HL-60 (cell line): ENCODE results near the gene MAPK10.

Experiments used
- DNase-seq, 2 experiments: peaks; one replicate each; pipeline ENCODE4 v3.0.0-alpha.2; 2010 to 2020; ENCODE audit warnings: low read depth in 1 of 2, low spot score in 1 of 2
- H3K27ac ChIP-seq: fragments of 250-450 bp; sonication (Bioruptor Pico); replicated peaks from 2 replicates; pipeline ENCODE4 v1.5.1; 2020; ENCODE audit warnings: mild to moderate bottlenecking, moderate library complexity
- H3K27me3 ChIP-seq: fragments of 250-450 bp; sonication (Bioruptor Pico); 2 replicates; pipeline ENCODE4 v1.5.1; 2021; ENCODE audit warnings: mild to moderate bottlenecking, moderate library complexity; ENCODE audit not compliant: insufficient read depth, poor library complexity, severe bottlenecking
- H3K4me3 ChIP-seq: replicated peaks from 2 replicates; pipeline ENCODE4 v1.5.1; 2011; ENCODE audit warnings: mild to moderate bottlenecking, control low read depth, low read length; ENCODE audit not compliant: insufficient read depth
- CTCF ChIP-seq: IDR thresholded peaks from one replicate; pipeline ENCODE4 v1.5.1; 2011; ENCODE audit warnings: low read length, control low read depth, inconsistent platforms; ENCODE audit not compliant: insufficient read depth
- GABPA ChIP-seq: IDR thresholded peaks from 2 replicates; pipeline ENCODE4 v1.6.1; 2012; ENCODE audit warnings: low read depth
- POLR2AphosphoS5 ChIP-seq: IDR thresholded peaks from 2 replicates; pipeline ENCODE4 v1.6.1; 2012; ENCODE audit warnings: low read depth
- REST ChIP-seq: IDR thresholded peaks from 2 replicates; pipeline ENCODE4 v1.6.1; 2012; ENCODE audit warnings: low read depth; ENCODE audit not compliant: insufficient replicate concordance
- SPI1 ChIP-seq: IDR thresholded peaks from 2 replicates; pipeline ENCODE4 v1.6.1; 2012; ENCODE audit warnings: low read depth, mild to moderate bottlenecking, borderline replicate concordance

Gene MAPK10

GRCh38 chr4:86271057-86271456 is 88.8 kb downstream of the MAPK10 start:
- Histone ChIP-seq H3K4me3 (no peak overlapping the region), H3K27me3 (no peaks in the 10 kb centered on the region), H3K27ac (no peak overlapping the region)
- no peak for DNase-seq
- no peak for TF ChIP-seq SPI1
- no peak for TF ChIP-seq REST
- TF ChIP-seq GABPA: no peak
- TF ChIP-seq CTCF: no peak
- TF ChIP-seq POLR2AphosphoS5: no peak

- DNase-seq: no peak
- TF ChIP-seq CTCF (no peak), SPI1 (no peak), GABPA (no peak), REST (no peak), POLR2AphosphoS5 (no peak)
- no peak overlapping the region for H3K4me3 ChIP-seq
Observed at GRCh38 chr4:86269354-86269753, 90.5 kb downstream of the MAPK10 start.

GRCh38 chr4:86264241-86264640 is 95.6 kb downstream of the MAPK10 start:
- no peak for DNase-seq
- Histone ChIP-seq H3K27me3 (no peaks in the 10 kb centered on the region), H3K27ac (no peak overlapping the region), H3K4me3 (no peak overlapping the region)
- TF ChIP-seq CTCF (no peak), GABPA (no peak), SPI1 (no peak), REST (no peak), POLR2AphosphoS5 (no peak)

More at GRCh38 chr4:86269354-86269753, 90.5 kb downstream of the MAPK10 start:
- Histone ChIP-seq H3K27me3 (no peaks in the 10 kb centered on the region), H3K27ac (no peak overlapping the region)
